Measurements from ENCODE around the gene GOLGA3. TPM values are rescaled to one million over a fixed set of nuclear protein-coding genes. Genes with fewer than 3 reads are reported as not detected.

The GOLGA3 gene
- total and polyA plus RNA-seq, 12 donors, result 11.7 to 83.5 (median 48.0) TPM

- no peak for TF ChIP-seq POLR2A (IDR thresholded peaks at IDR 0.05)
- TF ChIP-seq CTCF (IDR thresholded peaks at IDR 0.05), result no peak
- Histone ChIP-seq H3K27me3 (no peaks in the 10 kb centered on the region), H3K36me3 (replicated peaks in 1 of 2) (peaks cover 0 to 33% of the 10 kb centered on the region in 2 donors), H3K27ac (no peak overlapping the region), H3K9me3 (replicated peaks in 1 of 3) (no peaks in the 10 kb centered on the region), H3K4me3 (no peak overlapping the region), H3K4me1 (replicated peaks in 1 of 2) (peaks cover 8 to 24% of the 10 kb centered on the region in 2 donors)
- WGBS, 4 donors, result 89 to 94% (median 91%) methylated on average over 11 to 16 of the region's 16 CpGs
- DNase-seq, result no peak
- intact Hi-C loops (cut with DNase I), result no loop called here
These were observed 2.8 kb downstream of the GOLGA3 start for GRCh38 chr12:132825861-132826260.

GRCh38 chr12:132825089-132825488 is 3.6 kb downstream of the GOLGA3 start:
- Histone ChIP-seq H3K4me1 (replicated peaks in 1 of 2) (peaks cover 8 to 24% of the 10 kb centered on the region in 2 donors), H3K27me3 (no peaks in the 10 kb centered on the region), H3K4me3 (no peak overlapping the region), H3K36me3 (replicated peaks in 1 of 2) (peaks cover 0 to 41% of the 10 kb centered on the region in 2 donors), H3K9me3 (replicated peaks in 1 of 3) (no peaks in the 10 kb centered on the region), H3K27ac (no peak overlapping the region)
- TF ChIP-seq POLR2A (IDR thresholded peaks at IDR 0.05), result no peak
- TF ChIP-seq CTCF (IDR thresholded peaks at IDR 0.05), result no peak
- 91 to 96% (median 94%) methylated on average over 18 of the region's 18 CpGs for WGBS, 4 donors
- no peak for DNase-seq
- intact Hi-C loops (cut with DNase I), result no loop called here

- Histone ChIP-seq H3K4me1 (replicated peaks in 1 of 2) (peaks cover 8 to 20% of the 10 kb centered on the region in 2 donors), H3K36me3 (replicated peaks in 1 of 2) (peaks cover 0 to 51% of the 10 kb centered on the region in 2 donors), H3K9me3 (replicated peaks in 1 of 3) (no peaks in the 10 kb centered on the region), H3K27ac (no peak overlapping the region), H3K27me3 (no peaks in the 10 kb centered on the region), H3K4me3 (no peak overlapping the region)
- 76 to 86% (median 85%) methylated on average over 7 of the region's 7 CpGs for WGBS, 4 donors
- intact Hi-C loops (cut with DNase I), result no loop called here
- DNase-seq, result no peak
- TF ChIP-seq POLR2A (IDR thresholded peaks at IDR 0.05), result no peak
- TF ChIP-seq CTCF (IDR thresholded peaks at IDR 0.05), result no peak
These were observed 4.6 kb downstream of the GOLGA3 start for GRCh38 chr12:132824053-132824452.

- Histone ChIP-seq H3K36me3 (replicated peaks in 1 of 2) (peaks cover 0 to 71% of the 10 kb centered on the region in 2 donors), H3K4me3 (no peak overlapping the region), H3K9me3 (replicated peaks in 1 of 3) (no peaks in the 10 kb centered on the region), H3K27ac (no peak overlapping the region), H3K27me3 (no peaks in the 10 kb centered on the region), H3K4me1 (replicated peaks in 1 of 2) (no peaks in the 10 kb centered on the region)
- WGBS, 4 donors, result 85 to 95% (median 89%) methylated on average over 7 to 8 of the region's 8 CpGs
- TF ChIP-seq CTCF (IDR thresholded peaks at IDR 0.05), result no peak
- TF ChIP-seq POLR2A (IDR thresholded peaks at IDR 0.05), result no peak
- intact Hi-C loops (cut with DNase I), result no loop called here
- DNase-seq, result no peak
These were observed 10.1 kb downstream of the GOLGA3 start for GRCh38 chr12:132818562-132818961.
